Muscle of leg (tissue), 11 donors: Measurements from ENCODE around the gene SERINC4. TPM values are rescaled to one million over a fixed set of nuclear protein-coding genes. Genes with fewer than 3 reads are reported as not detected.

Experiments used
- DNase-seq: peaks from one replicate; pipeline ENCODE4 v3.0.0; 2013
- H3K27ac ChIP-seq: one replicate; pipeline ENCODE4 v1.5.1; 2013; ENCODE audit warnings: mild to moderate bottlenecking, low read length, control low read depth
- H3K27me3 ChIP-seq: one replicate; pipeline ENCODE4 v1.6.1; 2013; ENCODE audit warnings: low read length; ENCODE audit not compliant: control insufficient read depth, insufficient read depth
- H3K36me3 ChIP-seq: one replicate; pipeline ENCODE4 v1.6.1; 2013; ENCODE audit warnings: low read length; ENCODE audit not compliant: control insufficient read depth, insufficient read depth
- H3K4me1 ChIP-seq: one replicate; pipeline ENCODE4 v1.6.1; 2013; ENCODE audit warnings: low read length; ENCODE audit not compliant: control insufficient read depth, insufficient read depth
- H3K4me3 ChIP-seq: one replicate; pipeline ENCODE4 v1.5.1; 2013; ENCODE audit warnings: low read length, control low read depth
- H3K9me3 ChIP-seq: replicated peaks from 2 replicates; pipeline ENCODE4 v1.6.1; 2013; ENCODE audit warnings: low read depth, low read length; ENCODE audit not compliant: control insufficient read depth
- WGBS: methylation state at CpG from one replicate; pipeline ENCODE4 v1.1.5; 2013; ENCODE audit warnings: missing lambda C conversion rate; ENCODE audit not compliant: insufficient coverage; 5-methylcytosine and 5-hydroxymethylcytosine counted together
- polyA plus RNA-seq, 8 donors: library from polyadenylated mRNA; unstranded; fragments of 120-200 nt; gene quantifications; one replicate each; pipeline versions ENCODE4 v1.2.1 to v1.2.3, GENCODE V29; 2013; ENCODE audit warnings: inconsistent platforms in 1 of 8, low replicate concordance in 1 of 8; ENCODE audit not compliant: insufficient read length in 8 of 8, insufficient read depth in 1 of 8
- total RNA-seq: library from RNA; stranded (reverse); fragments of 120-200 nt; gene quantifications from one replicate; pipeline ENCODE4 v1.2.4, GENCODE V29; 2013

SERINC4 gene
- total and polyA plus RNA-seq, 9 donors, result 0.18 to 0.59 (median 0.45) TPM; not detected in 4

GRCh38 chr15:43796566-43796965, 3.5 kb downstream of the SERINC4 start:
- H3K27ac ChIP-seq, result peak overlapping the region; percentile 61
- WGBS, result no CpG with 5 or more reads among the region's 3 CpGs
- peaks cover 43% of the 10 kb centered on the region for H3K4me1 ChIP-seq
- H3K27me3 ChIP-seq, result no peaks in the 10 kb centered on the region
- H3K4me3 ChIP-seq, result no peak overlapping the region
- H3K36me3 ChIP-seq, result peaks cover 59% of the 10 kb centered on the region
- no peaks in the 10 kb centered on the region for H3K9me3 ChIP-seq
- DNase-seq, result no peak

- Histone ChIP-seq H3K9me3 (no peaks in the 10 kb centered on the region), H3K4me3 (no peak overlapping the region), H3K36me3 (peaks cover 58% of the 10 kb centered on the region), H3K27ac (no peak overlapping the region), H3K27me3 (no peaks in the 10 kb centered on the region), H3K4me1 (peaks cover 41% of the 10 kb centered on the region)
- no peak for DNase-seq
These were observed 4.0 kb downstream of the SERINC4 start for GRCh38 chr15:43795997-43796396.

GRCh38 chr15:43795197-43795596, 4.8 kb downstream of the SERINC4 start:
- H3K36me3 ChIP-seq, result peaks cover 58% of the 10 kb centered on the region
- H3K9me3 ChIP-seq, result no peaks in the 10 kb centered on the region
- no peaks in the 10 kb centered on the region for H3K27me3 ChIP-seq
- WGBS, result no CpG with 5 or more reads among the region's 2 CpGs
- H3K4me1 ChIP-seq, result peaks cover 38% of the 10 kb centered on the region
- DNase-seq, result no peak
- no peak overlapping the region for H3K4me3 ChIP-seq
- H3K27ac ChIP-seq, result no peak overlapping the region

GRCh38 chr15:43794269-43795037, 5.6 kb downstream of the SERINC4 start:
- no peaks in the 10 kb centered on the region for H3K27me3 ChIP-seq
- H3K27ac ChIP-seq, result no peak overlapping the region
- no peaks in the 10 kb centered on the region for H3K9me3 ChIP-seq
- WGBS, result 50% methylated on average over 1 of the region's 9 CpGs
- H3K4me3 ChIP-seq, result no peak overlapping the region
- DNase-seq, result no peak
- peaks cover 31% of the 10 kb centered on the region for H3K4me1 ChIP-seq
- peaks cover 51% of the 10 kb centered on the region for H3K36me3 ChIP-seq

- peak overlapping the region; percentile 94 for H3K4me3 ChIP-seq
- H3K9me3 ChIP-seq, result no peaks in the 10 kb centered on the region
- no peak for DNase-seq
- peak overlapping the region; percentile 99 for H3K27ac ChIP-seq
- peaks cover 31% of the 10 kb centered on the region for H3K4me1 ChIP-seq
- H3K27me3 ChIP-seq, result no peaks in the 10 kb centered on the region
- 74% methylated on average over 8 of the region's 10 CpGs for WGBS
- peaks cover 43% of the 10 kb centered on the region for H3K36me3 ChIP-seq
These were observed 6.4 kb downstream of the SERINC4 start for GRCh38 chr15:43793647-43794046.

GRCh38 chr15:43792761-43793476, 7.1 kb downstream of the SERINC4 start:
- peaks cover 31% of the 10 kb centered on the region for H3K4me1 ChIP-seq
- 2% methylated on average over 20 of the region's 33 CpGs for WGBS
- peaks cover 42% of the 10 kb centered on the region for H3K36me3 ChIP-seq
- H3K27ac ChIP-seq, result peak overlapping the region; percentile 99
- H3K9me3 ChIP-seq, result no peaks in the 10 kb centered on the region
- DNase-seq, result peak; percentile 69
- H3K4me3 ChIP-seq, result peak overlapping the region; percentile 94
- no peaks in the 10 kb centered on the region for H3K27me3 ChIP-seq

- peaks cover 40% of the 10 kb centered on the region for H3K36me3 ChIP-seq
- H3K4me3 ChIP-seq, result peak within 1 kb of the TSS; percentile 94
- no peaks in the 10 kb centered on the region for H3K27me3 ChIP-seq
- H3K4me1 ChIP-seq, result peaks cover 31% of the 10 kb centered on the region
- peak within 1 kb of the TSS; percentile 99 for H3K27ac ChIP-seq
- under 1% methylated on average over 45 of the region's 66 CpGs for WGBS
- peak; percentile 100 for DNase-seq
- H3K9me3 ChIP-seq, result no peaks in the 10 kb centered on the region
These were observed 7.8 kb downstream of the SERINC4 start, which contains the start of gene SERF2 for GRCh38 chr15:43791993-43792760. Gene SERF2, plus strand, starts transcription at chr15:43792320. Its CDS starts 57 bp downstream, at chr15:43792377.

- Histone ChIP-seq H3K9me3 (no peaks in the 10 kb centered on the region), H3K4me1 (peaks cover 17% of the 10 kb centered on the region), H3K4me3 (no peak overlapping the region), H3K27ac (no peak overlapping the region), H3K27me3 (no peaks in the 10 kb centered on the region), H3K36me3 (peaks cover 12% of the 10 kb centered on the region)
- DNase-seq, result no peak
- 67% methylated on average over 1 of the region's 3 CpGs for WGBS
These were observed 10.6 kb downstream of the SERINC4 start for GRCh38 chr15:43789409-43789808.

- H3K36me3 ChIP-seq, result peaks cover 2% of the 10 kb centered on the region
- no peaks in the 10 kb centered on the region for H3K27me3 ChIP-seq
- no peaks in the 10 kb centered on the region for H3K9me3 ChIP-seq
These were observed 21.0 kb downstream of the SERINC4 start for GRCh38 chr15:43779016-43779415.

More at GRCh38 chr15:43779016-43779415, 21.0 kb downstream of the SERINC4 start:
- H3K4me3 ChIP-seq, result no peak overlapping the region
- no peak for DNase-seq
- WGBS, result 83% methylated on average over 1 of the region's 1 CpG
- H3K27ac ChIP-seq, result no peak overlapping the region
- H3K4me1 ChIP-seq, result peaks cover 17% of the 10 kb centered on the region
